Measurements from ENCODE around the gene KIAA1614. TPM values are rescaled to one million over a fixed set of nuclear protein-coding genes. Genes with fewer than 3 reads are reported as not detected.

KIAA1614 gene
- total RNA-seq, 1 donor from 2014 or later, result 3.6 TPM

DNA sequence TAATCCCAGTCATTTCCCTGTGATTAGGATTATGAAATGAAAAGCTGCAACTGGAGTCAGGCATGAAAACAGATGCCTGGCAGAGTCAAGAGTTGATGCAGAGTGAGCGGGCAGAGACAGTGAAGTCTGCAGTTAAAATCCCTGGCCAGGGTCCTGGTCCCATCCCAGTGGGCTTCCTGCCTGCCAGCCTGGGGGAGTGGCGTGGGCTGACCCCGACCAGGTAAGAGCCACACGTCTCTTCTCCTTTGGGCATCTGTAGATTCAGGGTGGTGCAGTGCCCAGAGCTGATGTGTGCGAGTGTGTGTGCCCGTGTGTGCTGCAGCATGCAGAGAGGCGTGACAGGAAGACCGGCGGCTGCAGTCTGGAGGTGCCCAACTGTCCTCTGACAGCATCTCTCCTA, 6.2 kb upstream of the KIAA1614 start:
- DNase-seq (ENCODE audit: low read depth in 2 of 2), result no peak

DNA sequence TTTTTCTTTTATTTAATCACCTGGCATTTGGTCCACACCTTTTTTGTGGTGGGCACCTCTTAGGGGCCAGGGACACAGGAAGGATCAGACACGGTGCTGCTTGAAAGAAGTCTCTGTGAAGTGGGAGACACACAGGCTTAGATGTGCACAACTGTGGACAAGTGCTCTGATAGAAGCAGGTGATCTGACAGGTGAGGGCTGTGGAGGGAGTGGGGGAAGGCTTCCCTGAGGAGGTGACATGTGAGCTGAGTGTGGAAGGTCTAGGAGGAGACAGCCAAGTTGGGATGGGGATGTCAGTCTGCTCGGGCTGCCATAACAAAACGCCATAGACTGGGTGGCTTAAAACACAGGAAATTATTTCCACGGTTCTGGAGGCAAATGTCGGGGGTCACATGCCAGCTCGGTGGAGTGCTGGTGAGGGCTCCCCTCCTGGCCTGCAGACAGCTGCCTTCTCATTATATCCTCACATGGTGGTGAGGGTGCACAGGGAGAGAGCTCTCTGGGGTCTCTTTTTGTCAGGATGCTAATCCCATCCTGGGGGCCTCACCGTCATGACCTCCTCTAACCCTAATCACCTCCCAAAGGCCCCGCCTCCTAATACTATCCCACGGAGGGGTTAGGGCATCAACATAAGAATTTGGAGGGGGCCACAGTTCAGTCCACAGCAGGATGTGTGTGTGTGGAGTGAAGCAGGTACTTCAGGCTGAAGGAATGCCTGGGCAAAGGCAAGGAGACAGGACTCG, 5.2 kb upstream of the KIAA1614 start:
- no peak for DNase-seq (ENCODE audit: low read depth in 2 of 2)

DNA sequence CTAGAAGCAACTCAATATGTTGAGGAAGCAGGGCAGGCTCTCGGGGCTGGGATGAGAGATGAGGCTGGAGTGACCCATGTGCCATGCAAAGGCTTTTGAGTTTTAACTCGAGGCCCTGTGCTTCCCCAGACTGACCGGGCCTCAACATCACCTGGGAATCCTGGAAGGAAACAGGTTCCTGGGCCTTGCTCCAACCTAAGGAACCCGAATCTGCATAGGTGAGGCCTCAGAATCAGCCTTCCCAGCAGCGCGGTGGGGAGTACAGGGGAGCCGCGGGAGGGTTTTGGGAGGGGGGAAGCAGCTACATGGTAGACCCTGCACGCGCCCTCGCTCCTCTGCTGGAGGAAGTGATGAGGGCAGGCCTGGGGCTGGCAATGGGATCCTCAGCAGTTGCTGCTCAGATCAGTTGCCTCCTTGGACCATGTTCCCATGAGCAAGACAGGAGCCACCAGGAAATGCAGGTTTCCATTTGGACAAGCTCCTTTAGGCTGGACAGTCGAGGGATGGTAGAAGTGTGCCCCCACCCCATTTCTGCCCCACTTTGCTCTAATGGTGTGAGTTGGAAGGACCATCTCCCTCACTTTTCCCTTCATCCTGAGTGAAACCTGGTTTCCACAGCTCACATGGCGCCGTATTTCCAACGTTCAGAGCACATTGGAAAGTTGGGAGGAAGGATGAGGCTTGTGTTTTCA, 4.5 kb upstream of the KIAA1614 start:
- no peak for DNase-seq (ENCODE audit: low read depth in 2 of 2)

DNA sequence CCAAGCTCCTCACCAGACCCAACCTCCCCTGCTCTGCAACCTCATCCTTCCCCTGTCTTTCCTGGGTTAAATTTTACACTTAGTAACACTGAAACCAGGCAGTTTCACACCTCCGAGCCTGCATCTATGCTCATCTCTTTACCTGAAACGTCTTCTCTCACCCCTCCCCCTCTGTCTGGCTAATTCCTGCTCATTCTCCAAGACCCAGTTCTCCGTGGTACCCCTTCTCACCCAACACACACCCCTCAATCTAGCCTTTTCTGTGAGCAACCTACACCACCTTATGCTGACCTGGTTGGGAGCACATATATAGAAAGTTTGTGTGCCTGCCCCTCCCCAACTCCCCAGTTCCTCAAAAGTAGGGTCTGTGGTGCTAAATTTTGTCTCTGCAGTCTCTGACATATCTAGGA, 3.7 kb upstream of the KIAA1614 start:
- DNase-seq (ENCODE audit: low read depth in 2 of 2), result no peak

DNA sequence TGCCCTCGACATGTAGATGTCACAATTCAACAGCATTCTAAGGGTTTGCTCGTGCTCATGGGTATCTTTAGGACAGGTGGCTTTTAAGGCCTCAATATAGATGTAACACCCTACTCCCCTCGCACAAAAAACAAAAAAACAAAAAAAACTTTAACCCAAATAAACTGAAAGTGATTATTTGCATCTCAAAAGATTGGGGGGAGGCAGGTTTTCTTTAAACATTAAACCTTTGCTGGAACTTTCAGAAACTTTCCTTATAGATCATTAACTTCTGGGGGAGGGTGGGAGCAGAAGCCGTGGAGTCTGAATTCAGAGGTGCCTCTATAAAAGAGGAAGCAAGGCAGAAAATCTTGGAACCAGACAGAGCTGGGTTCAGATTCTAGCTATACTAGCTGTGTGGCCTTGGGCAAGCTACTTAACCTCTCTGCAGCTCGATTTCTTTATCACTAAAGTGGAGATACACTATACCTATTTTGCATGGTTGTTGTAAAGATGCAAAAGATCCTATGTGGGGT, 3.2 kb upstream of the KIAA1614 start:
- no peak for DNase-seq (ENCODE audit: low read depth in 2 of 2)

DNA sequence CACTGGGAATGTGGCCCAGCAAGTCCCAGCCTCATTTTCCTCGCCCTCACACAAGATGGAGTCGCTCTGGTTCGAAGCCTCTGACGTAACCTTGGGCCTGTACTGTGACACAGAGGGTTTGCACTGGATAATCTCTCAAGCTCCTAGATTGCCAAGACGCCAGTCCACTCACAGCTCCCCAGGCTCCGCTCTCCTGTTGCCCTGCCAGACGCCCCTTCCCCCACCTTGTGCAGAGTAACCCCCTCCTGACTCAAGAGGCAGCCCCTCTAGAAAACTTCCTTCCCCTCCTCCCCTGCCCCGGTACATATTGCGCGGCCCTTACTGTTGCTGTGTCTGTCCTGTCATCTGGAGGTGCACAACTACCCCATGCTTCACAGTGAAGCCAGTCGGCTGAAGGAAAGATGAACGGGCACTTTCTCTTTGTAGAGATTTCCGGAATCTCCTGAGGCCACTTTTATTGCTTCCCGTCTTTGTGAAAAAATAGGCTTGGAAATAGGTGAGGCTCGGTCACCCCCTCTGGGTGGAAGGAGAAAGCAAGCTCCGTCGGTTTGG, 981 bp upstream of the KIAA1614 start:
- peak in 1 of 2 donors; percentile 6 for DNase-seq (ENCODE audit: low read depth in 2 of 2)

DNA sequence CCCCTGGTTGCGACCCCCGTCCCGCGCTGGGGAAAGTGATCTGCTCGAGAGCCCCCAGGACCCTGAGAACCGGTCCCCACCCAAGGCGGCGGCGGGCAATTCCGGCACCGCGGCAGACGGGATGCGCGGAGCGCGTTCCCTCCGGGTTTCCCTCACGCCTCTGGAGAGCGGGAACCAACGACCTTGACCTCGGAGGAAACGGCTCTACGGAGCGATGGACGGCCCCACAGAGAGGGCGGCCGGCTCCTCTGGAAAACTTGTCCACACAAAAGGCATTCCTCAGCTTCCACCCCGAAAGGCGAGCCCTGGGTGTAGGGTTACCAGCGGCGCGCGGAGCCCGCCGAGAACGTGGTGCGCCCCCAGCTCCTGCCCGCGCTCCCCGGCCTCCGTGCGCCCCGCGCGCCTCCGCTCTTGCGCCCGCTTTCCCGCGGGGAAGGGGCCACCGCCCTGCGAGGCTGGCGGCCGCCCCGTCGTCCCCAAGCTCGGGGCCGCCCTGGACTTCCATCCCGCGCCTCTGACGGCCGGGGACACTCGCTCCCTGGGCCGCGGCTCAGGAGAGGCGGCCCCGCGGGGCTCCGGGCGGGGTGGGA, 391 bp upstream of the KIAA1614 start:
- peak; percentile 20 to 21 for DNase-seq (ENCODE audit: low read depth in 2 of 2)

DNA sequence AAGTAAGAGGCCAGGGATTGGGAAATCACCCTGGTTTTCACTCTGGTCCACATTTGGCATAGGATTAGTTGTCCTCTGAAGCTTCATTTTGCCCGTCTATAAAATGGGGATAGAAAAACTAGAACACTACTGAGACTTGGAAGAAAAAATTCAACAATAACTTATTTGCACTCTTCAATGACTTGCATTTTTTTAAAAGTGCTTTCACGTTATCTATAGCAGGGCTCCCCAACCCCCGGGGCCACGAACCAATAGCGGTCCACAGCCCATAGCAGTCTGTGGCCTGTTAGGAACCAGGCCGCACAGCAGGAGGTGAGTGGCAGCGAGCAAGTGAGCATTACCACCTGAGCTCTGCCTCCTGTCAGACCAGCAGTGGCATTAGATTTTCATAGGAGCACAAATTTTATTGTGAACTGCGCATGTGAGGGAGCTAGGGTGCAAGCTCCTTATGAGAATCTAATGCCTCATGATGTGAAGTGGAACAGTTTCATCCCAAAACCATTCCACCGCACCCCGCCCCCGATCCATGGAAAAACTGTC, 2.8 kb downstream of the KIAA1614 start:
- DNase-seq (ENCODE audit: low read depth in 2 of 2), result no peak

DNA sequence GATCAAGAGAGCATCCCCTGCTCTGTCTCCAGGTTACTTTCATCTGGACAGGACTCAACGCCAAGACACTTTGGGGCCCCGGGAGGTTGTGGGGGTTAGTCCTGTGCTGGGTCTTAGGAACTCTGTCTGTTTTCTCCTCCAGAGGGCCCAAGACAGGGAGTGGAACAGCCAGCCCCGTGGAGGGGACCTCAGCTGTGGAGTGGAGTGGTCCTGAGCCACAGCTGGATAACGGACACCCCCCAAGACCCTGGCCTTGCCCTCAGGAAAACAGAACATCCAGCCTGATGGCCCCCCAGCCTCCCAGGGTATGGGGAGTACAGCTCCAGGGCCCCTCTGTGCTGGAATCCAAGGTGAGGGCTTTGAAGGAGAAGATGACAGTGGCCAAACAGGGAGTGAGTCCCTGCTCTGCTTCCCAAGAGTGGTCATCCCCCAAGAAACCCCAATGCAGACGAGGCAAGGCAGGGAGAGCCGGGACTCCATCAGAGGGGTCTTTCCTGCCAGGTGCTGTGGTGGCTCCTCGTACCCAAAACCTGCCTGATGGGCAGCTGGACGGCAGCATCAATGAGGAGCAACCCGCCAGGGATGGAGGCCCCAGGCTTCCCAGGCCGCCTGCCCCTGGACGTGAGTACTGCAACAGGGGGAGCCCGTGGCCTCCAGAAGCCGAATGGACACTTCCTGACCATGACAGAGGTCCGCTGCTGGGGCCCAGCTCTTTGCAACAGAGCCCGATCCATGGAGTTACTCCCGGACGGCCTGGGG, 3.5 kb downstream of the KIAA1614 start:
- DNase-seq (ENCODE audit: low read depth in 2 of 2), result no peak

DNA sequence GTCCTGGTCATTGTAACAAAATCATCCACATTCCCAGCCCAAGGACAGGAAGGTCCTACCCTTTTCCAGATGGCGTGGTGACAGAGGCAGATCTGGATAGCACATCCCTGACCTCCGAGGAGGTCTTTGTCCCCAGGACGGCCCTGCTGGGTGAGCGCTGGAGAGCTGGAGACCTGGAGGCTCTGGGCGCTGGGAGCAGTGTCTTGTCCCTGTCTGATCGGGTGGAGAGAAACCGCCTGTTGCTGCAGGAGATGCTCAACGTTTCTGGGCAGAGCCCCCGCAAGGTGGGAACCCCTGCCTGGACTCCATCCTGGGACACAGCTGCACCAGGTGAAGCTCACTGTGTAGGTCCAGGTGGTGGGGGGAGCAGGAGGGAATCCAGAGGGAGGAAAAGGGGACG, 4.1 kb downstream of the KIAA1614 start:
- DNase-seq (ENCODE audit: low read depth in 2 of 2), result no peak

DNA sequence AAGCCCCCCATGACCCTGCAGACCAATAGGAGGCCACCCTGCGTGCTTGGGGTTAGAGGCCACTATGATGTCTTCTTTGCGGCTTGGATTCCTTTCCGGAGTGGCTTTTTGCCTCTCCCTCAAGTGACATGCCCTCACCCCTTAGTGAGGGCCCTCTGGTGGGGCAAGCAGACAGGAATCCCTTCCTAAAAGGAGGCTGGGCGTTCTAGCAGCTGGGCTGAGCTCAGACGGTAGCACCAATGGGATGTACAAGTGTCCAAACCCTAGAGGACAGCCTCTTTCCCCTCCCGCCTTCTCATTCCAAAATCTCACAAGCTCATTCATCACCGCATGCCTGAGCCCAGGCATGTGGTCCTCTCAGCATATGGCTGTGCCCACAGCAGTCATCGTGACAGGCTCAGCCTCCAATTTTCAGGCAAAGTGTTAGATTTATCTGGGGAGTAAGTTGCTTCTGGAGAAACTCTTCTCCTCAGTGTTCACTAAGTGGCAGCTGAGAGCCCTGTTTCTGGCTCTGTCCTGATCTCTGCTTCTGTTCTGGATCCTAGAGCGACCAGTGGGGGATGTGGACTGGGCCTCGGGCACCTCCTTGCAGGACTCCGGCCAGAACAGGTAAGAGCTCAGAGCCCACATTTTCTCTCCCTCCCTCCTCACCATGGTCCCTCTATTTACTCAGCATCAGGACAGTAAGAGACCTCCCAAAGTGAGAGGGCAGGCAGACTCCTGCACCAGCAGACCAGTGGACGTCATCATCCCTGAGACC, 4.8 kb downstream of the KIAA1614 start:
- DNase-seq (ENCODE audit: low read depth in 2 of 2), result no peak

DNA sequence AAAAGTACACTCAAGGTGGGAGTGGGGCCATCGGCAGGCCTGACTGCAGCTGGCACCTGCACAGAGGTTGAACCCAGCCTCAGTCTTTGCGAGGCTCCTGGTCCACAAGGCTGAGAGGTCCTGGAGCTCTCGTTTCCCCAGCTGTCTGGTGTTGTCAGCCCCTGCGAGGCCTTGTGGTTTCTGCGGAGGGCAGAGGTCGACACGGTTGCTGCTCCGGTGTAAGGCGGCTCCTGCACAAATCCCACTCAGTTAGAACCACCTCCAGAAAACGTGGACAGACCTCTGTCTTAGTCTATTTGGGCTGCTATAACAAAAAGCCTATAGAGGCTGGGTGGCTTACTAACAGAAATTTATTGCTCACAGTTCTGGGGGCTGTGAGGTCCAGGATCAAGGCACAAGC, 5.8 kb downstream of the KIAA1614 start:
- no peak for DNase-seq (ENCODE audit: low read depth in 2 of 2)

DNA sequence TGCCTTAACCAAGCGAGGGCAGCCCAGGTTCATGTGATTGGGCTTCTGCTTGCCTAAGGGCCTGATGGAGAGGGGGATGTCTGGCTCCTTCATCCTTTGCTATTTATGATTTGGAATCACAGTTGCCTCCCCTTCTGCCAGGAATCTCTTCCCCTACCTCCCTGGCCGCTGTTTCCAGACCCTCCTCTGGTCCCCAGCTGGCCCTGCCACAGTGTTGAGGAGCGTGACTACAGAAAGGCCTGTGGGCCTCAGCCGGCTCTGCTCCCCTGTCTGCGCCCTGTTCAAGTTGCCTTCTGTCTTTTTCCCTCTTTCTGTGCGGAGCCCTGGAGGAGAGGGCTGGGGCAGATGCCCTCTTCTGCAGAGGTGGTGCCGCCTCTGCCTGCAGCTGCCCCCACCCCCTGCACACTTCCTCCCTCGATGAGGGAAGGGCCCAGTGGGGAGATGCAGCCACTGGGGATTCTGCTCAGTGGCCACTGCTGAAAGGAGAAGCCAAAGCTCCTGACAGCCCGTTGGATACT, 6.5 kb downstream of the KIAA1614 start:
- no peak for DNase-seq (ENCODE audit: low read depth in 2 of 2)

DNA sequence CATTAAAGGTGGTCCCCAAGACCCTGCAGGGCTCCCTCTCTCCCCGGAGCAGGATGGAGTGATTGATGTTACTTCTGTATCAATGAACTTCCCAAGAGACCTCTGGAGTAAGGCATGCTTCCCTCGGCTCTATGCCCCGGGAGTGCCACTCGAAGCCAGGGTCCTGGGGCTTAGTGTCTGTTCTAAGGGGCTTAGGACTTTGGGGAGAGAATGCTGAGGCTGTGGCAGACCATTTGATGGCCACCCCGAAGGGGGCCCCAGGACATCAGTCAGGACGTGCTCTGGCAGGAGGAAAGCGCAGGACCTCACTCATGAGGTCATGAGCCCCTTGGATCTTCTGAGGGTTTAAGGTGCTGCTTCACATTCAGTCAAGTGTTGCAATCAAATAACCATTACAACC, 7.5 kb downstream of the KIAA1614 start:
- no peak for DNase-seq (ENCODE audit: low read depth in 2 of 2)

DNA sequence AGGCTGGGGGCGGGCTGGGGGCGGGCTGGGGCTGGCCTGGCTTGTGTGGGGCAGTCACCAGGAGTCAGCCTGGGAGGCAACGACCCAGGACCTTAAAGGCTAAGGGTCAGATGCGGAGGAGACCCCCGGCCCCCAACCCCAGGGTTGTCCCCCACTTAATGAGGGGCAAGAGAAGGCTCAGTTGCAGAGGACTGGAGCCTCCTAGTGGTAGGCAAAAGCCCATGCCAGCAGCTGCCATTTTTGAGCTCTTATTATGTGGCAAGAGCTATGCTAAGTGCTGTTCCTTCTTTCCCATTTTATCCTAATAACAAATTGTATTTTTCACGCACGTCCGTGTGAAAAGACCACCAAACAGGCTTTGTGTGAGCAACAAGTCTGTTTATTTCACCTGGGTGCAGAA, 8.0 kb downstream of the KIAA1614 start:
- DNase-seq (ENCODE audit: low read depth in 2 of 2), result peak; percentile 17 to 20

DNA sequence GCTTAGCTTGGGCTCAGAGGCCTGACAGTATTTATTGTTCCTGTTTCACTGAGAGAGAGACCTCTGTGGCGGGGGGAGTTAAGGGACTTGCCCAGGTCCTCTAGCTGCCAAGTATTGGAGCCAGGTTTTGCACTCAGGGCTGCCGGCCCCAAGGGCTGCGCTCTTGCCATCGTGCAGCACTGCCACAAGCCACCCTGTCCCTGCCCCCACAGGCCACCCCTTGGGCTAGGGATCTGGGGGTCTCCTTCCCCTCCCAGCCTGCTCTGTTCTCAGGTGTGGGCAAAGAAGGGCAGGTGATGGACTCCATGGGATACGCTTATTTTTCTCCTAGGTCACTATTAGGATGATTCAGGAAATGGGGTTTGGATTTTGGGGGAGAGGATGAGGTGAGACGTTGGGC, 8.7 kb downstream of the KIAA1614 start:
- no peak for DNase-seq (ENCODE audit: low read depth in 2 of 2)

DNA sequence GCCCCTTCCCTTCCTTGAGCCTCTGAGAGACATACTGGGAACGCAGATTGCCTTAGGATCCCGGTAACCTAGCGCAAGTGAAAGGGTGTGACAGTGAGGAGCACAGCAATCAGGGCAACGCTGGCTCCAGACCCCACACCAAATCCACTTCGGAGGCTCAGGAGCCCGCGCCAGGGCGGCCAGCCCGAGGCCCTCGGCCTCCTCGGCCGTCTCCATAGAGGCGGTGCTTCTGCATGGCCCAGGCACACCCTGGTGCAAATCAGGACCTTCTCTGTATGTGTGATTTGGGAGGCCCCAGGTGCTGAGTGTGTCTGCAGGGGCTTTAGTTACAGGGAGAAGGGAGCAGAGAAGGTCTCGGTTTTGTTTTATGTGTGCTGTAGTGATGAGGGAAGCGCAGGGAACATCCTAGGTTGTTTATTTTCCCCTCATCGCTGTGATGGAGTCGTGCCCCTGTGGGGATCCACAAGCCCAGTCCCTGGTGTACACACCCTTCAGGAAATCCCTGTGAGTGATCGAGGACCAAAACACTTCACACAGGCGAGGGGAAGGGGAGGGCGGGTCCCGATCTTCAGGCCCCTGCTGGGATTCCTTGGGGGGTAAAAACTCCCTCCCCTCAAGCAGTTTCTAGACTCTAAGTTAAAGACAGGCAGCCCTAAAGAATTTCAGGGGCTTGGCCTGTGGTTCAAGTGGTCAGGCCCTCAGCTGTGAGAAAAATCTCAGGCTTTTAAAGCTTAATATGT, 9.4 kb downstream of the KIAA1614 start:
- no peak for DNase-seq (ENCODE audit: low read depth in 2 of 2)

DNA sequence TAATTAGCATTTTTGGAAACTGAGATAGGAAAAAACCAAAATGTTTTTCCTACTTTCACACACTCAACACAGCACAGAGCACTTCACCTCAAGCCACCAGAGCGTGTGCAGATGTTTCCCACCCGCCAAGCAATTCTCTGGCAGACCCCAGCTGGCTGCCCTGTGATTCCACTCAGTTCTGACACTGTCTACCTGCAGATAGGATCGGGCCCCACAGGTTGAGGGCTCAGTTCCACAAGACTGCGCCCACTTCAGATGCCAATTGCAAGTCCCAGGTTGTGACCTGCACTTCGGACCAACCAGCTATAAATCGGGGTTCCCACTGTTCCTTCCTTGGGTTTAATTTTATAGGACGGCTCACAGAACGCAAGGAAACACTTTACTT, 9.9 kb downstream of the KIAA1614 start:
- DNase-seq (ENCODE audit: low read depth in 2 of 2), result no peak

DNA sequence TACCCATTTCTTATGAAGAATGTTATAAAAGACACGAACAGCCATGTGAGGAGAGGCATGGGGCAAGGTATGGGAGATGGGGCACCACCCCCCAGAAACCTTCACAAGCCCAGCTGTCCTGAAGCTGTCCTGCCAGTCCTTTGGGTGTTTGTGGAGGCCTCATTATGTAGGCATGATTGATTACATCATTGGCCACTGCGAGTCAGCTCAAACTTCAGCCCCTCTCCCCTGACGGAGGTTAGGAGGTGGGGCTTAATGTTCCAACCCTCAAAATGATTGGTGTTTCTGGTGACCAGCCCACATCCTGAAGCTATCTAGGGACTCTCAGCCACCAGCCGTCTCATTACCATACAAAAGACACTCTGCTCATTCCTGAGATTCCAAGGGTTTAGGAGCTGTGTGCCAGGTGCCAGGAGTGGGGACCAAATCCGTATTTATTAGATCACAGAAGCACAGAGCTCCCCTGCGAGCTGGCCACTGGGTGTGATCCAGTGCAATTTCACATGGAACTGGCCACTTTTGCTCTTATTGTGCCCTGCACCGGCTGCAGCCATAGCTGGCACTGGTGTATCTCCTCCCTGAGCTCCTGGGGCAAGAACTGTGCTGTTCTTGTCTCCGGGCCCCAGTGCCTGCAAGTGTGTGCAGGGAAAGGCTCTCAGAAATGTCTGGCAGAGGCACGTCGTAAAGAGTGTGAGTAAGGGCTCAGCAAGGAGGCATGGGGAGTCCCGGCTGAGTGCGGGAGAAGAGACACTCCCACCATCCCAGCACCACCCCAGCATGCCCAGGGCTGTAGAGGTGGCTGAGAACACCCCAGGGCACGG, 10.5 kb downstream of the KIAA1614 start:
- peak in 1 of 2 donors; percentile 18 for DNase-seq (ENCODE audit: low read depth in 2 of 2)
